EH (cell line): ENCODE measurements around the gene LRRD1.

Experiments
- DNase-seq: peaks from one replicate; pipeline ENCODE4 v3.0.0-alpha.2; 2015; ENCODE audit warnings: low read depth

LRRD1 gene

DNA sequence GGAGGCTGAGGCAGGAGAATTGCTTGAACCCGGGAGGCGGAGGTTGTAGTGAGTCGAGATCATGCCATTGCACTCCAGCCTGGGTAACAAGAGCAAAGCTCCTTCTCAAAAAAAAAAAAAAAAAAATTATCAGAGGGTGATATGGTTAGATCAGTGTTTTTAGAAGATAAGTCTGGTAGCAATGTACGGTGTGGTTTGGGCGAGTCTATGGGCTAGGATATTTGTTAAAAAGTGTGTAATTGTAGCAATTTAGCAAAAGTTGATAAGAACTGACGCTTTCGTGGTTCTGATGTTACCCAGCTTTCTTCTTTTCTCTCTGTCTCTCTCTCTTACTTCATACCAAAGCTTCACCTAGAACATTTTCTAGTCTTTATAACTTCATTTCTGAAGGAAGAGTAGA is 37.8 kb downstream of the LRRD1 start:
- no peak for DNase-seq

DNA sequence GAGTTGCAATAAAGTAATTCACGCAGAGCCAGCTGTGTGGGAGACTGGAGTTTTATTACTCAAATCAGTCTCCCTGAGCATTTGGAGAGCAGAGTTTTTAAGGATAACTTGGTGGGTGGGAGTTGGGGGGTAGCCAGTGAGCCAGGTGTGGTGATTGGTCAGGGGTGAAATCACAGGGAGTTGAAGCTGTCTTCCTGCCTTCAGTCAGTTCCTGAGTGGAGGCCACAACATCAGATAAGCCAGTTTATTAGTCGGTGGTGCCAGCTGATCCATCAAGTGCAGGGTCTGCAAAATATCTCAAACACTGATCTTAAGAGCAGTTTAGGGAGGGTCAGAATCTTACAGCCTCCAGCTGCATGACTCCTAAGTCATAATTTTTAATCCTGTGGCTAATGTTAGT is 41.4 kb downstream of the LRRD1 start:
- DNase-seq: no peak

DNA sequence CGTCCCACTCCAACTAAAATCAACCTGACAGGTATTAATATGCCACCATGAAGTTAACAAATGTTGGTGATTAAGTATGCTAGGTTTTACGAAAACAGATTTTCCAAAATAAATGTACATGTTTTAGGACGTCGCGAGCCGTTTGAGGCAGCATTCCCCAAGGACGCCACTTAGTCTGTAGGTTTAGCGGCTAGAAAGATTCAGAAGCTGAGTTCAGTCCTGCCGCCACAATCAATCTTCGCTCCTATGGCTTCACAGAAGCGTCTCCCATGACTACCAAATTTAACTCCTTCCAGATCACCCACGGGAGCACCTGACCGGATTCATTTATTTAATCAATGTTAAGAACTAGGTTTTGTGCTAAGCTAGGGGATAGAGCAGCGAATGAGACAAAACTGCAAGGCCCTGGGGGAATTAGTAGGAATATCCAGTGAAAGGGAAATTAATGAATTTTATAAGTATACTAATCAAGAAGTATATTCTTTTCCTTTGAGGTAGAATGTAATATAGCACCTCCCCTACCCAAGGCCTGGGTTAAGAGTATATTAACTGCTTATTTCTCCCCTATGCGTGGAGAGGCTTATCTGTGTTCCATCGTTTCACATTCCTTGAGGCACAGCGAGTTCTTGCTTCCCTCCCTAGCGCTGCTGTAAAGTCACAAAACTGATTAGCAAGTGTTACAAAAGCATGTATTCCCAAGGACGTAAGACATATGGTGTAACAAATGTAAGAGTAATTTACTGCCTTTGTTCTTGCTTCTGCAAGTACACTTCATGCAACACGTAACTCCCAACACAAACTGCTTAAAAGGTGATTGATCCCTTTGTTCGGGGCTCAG is 43.7 kb downstream of the LRRD1 start:
- peak; percentile 28 for DNase-seq

DNA sequence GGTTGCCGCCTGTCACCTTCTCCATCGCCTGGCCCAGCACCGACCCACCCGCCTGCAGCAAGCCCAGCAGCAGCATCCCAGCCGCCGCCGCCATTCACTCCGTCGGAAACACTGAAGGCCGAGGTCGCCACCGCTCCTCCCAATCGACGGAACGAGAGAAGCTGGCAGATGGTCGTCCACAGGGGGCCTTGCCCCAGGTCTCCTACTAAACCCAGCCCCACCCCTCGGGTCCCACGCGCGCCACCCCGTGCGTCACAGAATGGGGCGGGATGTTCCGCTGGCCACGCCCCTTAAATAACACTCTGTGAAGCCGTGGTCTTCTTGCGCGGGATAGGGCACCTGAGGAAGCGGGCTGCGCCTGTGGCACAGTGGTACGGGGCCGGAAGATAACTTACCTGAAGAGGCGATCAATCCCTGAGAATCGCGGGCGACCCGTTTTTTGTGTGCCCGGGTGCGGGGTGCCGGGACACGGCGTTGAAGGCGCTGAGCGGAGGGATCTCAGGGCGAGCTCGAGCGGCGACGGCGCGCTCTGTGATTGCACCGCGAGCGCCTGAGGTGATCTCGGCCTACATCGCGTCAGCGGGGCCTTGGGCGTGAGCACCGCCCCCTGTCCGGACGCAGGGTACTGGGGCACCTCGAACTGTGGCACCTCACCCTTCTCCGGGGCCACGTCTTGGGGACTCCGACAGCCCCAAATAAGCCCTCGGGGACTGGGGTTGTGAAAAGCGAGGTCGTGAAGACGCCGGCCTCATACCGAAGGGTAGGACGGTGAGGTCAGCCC is 44.5 kb downstream of the LRRD1 start, which contains the start of gene CYP51A1:
Gene CYP51A1, minus strand, starts transcription at position 207 of the 781 bp plus-strand sequence. Its CDS starts 113 bp downstream, at position 94.
- peak; percentile 86 for DNase-seq

DNA sequence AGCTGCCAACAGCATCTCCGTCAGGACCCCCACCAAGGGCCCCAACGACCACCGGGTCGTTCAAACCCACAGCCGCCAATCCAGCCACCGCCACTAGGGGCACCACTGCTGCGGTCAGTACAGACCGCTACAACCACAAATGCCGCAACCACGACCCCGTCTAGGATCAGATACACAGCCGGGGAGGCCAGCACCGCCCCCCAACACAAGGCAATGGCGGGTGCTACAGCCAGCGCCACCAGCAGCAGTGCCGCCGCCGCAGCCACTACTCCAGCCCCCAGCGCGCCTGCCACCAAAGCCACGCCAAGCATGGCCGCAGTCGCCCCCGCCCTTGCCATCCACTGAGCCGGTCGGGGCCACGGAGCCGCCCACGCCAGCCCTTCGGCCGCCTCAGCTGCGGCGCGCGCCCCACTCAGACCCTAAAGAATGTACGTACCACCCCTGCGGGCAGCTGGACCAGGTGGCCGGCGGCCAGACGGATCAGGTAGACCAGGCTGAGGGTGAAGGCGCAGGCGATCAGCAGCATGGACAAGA is 45.1 kb downstream of the LRRD1 start:
- DNase-seq: peak; percentile 64

DNA sequence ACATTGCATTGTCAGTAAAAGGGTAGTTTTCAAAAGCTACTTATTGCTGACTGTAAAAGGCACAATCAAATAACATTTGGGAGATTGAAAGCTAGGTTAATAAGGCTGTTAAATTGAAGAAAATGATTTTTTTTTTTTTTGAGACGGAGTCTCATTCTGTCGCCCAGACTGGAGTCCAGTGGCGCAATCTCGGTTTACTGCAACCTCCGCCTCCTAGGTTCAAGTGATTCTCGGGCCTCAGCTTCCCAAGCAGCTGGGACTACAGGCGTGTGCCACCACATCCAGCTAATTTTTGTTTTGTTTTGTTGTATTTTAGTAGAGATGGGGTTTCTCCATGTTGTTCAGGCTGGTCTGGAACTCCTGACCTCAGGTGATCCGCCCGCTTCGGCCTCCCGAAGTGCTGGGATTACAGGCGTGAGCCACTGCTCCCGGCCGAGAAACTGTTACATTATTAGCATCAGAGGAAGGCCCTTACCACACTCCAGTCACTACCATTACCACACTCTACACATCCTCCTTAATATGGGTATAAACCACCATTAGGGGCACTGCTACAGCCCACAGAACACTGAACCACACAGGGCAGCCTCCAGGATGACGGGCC is 45.7 kb downstream of the LRRD1 start:
- no peak for DNase-seq

DNA sequence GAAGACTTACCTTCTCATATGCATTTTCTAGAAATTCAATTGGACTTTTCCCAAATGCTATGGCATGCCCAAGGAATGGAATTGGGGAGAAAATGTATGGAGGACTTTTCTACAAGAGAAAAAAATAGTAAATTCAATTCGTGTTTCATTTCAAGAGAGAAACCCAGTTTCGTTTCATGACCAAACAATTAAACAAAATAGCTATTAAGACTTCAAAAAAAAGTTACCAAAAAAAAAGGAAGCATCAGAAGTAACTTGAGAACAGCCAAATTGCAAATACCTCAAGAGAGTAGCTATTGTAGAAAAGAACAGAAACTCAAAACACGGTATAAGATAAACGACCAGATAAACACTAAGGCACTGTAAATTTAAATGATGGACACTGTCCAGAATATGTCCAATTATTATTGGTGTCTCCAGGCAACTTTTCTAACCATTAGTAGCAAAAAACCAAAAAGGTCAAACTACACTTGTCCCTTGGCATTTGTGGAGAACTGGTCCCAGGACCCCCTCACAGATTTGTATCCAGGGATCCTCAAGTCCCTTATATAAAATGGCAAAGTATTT is 47.1 kb downstream of the LRRD1 start:
- DNase-seq: no peak

DNA sequence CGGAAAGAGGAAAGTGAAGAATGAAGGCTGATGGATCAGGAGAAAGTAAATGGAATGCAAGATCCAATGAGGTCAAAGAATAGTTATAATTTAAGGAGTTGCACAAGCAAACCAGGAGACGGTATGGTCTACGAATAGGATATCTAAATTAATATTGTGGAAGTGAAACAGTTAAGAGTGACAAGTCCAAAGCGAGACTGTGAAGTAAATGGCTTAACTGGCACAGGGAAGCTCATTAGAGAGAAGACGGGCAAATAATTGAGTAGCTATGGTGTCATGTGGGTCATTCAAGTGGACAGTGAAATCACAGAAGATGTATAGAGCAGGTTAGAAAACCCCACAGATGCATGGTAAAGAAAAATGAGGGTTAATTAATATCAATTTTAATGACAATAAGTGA is 47.8 kb downstream of the LRRD1 start:
- no peak for DNase-seq

DNA sequence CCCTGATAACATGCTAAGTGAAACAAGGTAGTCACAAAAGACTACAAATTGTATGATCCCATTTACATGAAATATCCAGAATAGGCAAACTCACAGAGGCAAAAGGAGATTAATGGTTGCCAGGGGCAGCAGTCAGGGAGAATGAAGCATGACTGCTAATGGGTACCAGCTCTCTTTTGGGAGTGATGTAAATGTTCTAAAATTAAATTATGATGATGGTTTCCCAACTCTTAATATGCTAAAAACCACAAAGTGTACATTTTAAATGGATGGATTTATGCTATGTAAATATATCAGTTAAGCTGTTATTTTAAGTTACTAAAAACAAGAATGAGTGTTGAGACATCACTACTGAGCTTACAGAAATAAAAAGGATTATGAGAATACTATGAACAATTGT is 57.3 kb downstream of the LRRD1 start:
- no peak for DNase-seq

DNA sequence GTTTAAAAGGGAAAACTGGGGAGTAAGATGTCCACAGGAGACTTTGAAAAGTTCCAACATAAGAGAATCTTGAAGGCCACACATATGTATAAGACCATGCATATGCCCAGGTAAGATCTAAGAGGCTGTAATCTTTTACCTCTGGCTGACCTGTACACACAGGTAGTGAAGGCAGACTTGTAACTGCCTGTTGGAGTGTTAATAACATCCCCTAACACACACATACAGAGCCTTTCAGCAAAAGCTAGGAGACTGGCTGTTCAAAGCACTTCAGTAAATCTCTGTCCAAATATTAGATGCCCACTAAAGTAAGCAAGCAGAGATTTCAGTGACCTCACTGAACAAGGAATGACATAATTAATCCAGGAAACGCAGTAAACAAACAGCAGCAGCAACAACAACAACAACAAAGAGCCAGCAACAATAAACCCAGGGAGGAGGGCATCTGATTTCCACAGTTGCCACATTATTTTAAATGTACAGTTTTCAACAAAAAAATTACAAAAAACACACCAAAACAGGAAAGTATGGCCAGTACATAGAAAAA is 59.7 kb downstream of the LRRD1 start:
- no peak for DNase-seq

DNA sequence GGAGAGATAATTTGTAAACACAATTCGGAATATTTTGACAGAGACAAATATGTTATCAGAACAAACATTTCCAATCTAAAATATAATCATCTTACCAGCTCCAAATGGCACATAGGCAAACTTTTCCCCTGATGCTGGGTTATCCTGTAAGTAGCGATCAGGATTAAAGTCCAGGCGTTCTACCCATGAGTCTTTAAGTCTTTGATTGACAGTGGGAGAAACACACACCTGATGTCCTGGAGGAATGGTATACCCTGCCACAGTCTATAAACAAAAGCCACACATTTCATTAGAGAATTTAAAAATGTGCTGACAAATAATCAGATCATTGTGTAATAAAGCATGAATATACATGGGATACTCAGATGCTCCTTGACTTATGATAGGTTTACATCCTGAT is 62.0 kb downstream of the LRRD1 start:
- no peak for DNase-seq

DNA sequence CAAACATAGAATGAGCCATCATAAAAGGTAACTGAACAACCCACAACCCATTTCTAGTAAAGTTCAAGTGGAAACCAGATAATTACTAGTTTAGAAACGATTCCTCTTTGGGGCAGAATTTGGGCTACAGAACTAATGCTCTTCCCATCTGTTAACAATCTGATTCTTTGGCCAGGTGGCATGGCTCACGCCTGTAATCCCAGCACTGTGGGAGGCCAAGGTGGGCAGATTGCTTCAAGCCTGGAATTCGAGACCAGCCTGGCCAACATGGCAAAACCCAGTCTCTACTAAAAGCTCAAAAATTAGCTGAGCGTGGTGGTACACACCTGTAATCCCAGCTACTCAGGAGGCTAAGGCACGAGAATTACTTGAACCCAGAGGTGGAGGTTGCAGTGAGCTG is 63.1 kb downstream of the LRRD1 start:
- DNase-seq: no peak

DNA sequence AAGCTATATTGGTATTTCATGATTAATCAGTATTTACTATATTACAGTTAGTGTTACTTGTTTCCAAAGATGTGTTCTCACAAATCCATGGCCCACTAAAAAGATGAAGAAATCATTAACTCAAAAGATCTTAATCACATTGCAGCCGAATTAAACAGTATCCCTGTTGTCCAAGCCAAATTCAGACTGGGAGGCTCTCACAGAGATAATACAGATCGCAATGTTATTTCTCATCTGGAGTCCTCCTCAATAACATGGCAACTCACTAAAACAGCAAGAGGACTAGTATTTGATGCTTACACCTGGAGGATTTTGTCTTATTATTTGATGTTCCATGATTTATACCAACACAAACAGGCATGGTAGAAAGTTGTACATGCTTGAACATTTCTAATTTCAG is 68.1 kb downstream of the LRRD1 start:
- no peak for DNase-seq

DNA sequence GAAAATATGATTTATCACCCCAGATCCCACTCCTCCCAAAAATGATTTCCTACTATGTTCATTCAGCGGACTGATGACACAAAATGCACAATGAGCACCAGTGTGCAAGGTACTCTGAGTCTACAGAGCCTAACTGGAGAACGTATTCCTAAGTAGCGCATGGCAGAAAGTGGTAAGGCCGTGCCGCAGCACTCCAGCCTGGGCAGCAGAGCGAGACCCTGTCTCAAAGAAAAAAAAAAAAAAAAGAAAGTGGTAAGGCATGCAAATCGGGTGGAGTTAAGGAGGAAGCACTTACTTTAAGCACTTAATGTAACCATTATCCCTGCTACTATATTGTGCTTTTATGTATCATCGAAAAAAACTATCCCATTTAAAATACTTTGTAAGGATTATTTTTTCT is 70.1 kb downstream of the LRRD1 start:
- DNase-seq: no peak

DNA sequence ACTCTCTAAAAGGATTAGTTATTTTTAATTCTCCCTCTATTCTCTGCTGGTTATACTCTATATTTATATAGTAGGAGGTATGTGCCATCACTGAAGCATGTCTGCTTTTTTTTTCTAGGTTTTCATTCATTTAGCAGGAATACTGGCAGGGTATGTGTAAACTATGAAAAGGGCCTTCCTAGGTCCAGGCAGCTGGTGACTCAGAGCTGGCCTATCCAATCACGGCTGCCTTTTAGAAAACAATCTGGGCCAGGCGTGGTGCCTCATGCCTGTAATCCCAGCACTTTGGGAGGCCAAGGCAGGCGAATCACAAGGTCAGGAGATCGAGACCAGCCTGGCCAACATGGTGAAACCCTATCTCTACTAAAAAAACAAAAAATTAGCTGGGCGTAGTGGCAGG is 76.1 kb downstream of the LRRD1 start:
- DNase-seq: peak; percentile 49

DNA sequence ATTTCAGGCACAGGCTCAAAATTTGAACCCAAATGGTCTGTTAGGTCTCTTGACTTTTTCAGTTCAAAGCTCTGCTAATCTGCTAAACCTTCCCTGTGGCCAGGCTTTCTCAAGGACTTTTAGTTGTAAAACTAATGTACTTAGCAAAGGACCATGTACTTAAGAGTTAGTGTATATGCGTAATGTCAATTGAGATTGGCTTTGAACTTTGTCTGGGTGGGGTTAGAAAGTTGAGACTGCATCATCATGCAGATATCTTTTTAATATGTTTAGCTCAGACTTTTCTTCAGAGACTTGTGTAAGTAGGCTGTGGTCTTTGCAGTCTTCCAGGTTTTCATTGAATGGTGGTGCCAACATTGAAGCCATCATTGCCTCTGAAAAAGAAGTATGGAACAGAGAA is 78.4 kb downstream of the LRRD1 start:
- no peak for DNase-seq

DNA sequence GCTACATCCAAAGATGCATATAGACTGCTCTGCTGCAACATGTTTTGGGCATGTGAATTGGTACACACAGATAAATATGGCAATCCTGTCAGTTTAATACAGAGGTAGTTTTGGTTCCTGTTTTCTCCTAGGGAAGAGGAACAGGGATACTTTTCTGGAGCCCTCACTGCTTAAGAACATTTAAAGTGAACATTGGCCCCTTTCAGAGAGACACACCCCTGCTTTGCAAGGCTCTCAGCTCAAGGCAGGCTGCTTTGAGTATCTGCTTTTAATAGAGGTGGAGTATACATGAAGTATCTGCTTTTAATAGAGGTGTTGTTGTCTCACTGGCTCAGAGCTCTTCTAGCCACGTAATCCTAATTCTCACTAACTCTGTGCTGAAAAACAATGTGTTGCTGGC is 83.6 kb downstream of the LRRD1 start:
- DNase-seq: no peak
